Measurements from ENCODE around the gene ARMC6.
"Not testable (repeated sequence)": the region's sequence is repeated elsewhere in the genome, so short reads cannot be mapped to it uniquely, and the experiment has no call there.

ARMC6 gene

DNA sequence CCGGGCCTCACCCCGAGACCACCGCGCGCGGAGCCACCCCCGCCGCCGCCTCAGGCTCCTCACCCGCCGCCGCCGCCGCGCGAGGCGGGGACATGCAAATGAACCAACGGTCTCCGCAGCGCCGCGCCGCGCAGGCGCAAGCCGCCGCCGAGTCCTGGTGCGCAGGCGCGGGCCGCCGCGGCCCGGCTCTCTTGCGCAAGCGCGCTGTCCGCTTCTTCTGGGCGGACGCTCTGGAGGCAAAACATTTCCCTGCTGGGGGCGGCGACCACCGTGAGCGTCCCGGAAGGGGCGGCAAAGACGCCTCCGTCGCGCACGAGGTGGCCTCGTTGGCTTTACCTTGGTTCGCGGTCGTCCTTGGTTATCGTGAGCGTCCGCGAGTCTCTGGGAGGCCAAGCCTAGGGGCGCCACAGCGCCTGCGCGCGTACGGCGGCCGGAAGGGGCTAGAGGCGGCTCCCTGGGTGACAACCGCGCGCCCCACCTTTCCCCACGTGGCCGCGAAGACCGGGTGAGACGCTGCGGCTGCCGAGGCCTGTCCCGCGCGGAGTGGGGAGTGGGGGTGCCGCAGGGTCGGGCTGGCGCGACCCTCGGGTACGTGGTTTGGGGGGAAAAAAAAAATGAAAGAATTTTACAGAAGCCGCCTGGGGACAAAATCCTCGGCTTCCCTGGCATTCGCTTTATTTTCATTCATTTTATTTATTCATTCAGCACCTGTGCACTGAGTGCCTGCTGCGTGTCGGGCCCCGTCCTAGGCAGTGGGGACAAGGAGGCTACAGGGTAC lies at the start of gene ARMC6, which contains the start of gene SUGP2:
Gene ARMC6, plus strand, starts transcription at position 178 of the 778 bp plus-strand sequence. CDS start 607 bp downstream, outside the sequence.
Gene SUGP2, minus strand, starts transcription at position 92 of the 778 bp plus-strand sequence. CDS start 2,446 bp downstream, outside the sequence.
- peak; percentile 95 for DNase-seq

DNA sequence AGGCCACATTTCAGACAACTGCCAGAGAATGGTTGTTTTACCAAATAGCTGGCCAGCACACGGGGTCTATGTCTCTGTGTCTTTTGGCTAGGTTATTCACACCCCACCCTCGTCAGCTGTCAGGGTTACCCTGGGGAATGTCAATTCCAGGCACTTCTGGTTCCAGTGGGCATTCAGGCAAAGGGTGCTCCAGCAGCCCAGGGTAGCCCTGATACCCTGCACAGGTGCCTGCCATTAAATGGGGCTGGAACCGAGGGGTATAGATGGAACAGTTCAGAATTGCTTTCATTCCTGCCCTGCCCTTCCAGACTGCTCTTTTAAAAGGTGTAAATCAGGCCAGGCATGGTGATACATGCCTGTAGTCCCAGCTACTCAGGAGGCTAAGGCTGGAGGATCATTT lies 49.2 kb upstream of the ARMC6 start:
- no peak for DNase-seq

DNA sequence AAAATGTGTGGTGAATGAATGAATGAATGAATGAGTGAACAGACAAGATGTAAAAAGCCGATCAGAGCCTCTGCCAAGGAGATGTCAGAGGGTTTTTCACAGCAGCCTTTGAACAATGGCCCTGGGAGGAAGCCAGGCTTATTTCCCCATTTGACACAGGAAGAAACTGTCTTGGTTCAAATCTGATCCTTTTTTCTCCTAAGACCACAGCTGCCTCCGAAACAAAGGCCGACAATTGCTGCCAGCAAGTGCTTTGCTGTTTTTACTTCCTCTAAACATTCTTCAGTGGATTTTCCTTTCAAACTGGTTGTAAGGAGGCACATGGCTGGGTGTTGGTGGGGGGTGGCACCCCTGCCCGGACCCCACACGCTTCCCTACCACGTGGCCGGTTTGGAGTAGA lies 48.1 kb upstream of the ARMC6 start:
- no peak for DNase-seq

DNA sequence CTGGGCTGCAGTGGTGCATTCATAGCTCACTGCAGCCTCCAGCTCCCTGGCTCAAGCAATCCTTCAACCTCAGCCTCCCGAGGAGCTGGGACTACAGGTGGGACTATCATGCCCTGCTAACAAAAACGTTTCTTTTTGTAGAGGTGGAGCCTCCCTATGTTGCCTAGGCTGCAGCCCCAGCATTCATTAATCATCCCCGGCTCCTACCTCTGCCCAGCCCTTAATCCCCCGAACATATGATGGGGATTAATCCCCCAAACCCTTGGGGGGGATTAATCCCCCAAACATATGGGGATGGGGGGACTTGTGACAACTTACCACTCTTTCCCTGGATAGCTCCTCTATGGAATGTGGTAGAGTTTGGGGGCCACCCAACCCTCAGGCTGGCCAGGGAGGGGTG lies 45.9 kb upstream of the ARMC6 start:
- DNase-seq, result no peak

DNA sequence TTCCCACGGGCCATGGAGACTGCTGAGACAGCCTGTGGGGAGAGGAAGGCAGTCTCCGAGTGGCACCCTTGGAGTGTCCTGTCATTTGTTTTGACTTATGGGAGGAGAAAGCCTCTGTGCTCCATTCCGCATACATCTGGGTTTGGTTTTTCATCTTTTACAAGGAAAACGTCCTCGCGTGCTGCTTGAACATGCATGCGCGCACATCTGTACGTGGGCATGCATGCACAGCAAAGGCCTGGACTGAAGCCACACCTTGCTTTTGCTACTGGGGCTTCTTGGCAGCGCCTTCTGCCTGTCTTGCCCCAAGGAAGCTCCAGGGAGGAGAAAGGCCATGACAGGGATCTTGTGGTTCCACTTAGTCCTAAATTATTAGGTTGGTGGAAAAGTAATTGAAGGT lies 44.1 kb upstream of the ARMC6 start:
- no peak for DNase-seq

DNA sequence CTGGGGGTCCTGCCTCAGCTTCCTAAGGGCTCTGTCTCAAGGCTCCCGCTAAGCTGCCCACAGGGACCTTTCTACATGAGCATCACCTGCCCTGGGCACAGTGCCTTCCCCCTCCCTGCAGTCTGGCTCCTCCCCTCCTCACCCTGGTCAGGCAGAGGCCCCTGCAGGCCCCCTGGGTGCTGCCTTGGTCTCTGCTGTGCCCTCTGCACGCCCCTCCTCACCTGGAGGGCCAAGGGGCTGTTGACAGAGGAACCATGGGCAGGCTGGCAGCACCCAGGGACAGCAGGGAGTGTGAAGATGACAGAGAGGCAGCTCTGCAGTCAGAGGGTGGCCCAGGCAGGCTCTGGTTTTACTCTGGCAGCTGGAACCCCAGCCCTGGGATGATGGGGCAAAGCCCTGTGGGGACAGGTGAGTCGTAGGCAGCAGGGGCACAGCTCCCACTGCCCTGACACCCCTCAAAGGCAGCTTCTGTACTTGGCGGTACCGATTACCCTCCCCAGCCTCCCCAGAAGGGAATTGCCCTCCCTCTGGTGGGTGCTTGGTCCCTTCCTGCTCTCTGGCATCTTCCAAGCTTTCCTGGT lies 43.2 kb upstream of the ARMC6 start:
- no peak for DNase-seq

DNA sequence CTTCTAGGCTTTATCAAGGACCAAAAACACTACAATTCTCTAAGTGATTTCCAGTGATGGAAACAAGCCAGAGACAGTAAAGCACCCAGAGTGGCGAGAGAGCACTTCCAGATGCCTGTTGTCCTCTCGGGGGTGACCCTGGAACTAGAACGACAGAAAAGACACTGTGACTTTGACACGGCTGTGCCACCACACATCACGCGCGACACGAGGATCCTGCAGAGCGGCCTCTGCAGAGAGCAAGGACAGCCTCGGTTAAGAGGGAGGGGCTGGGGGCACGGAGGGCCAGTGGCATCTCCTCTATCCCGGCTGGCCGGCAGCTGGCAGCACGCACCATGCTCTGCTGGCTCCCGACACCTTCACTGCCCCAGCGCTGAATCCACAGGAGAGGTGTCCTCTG lies 42.4 kb upstream of the ARMC6 start:
- no peak for DNase-seq

DNA sequence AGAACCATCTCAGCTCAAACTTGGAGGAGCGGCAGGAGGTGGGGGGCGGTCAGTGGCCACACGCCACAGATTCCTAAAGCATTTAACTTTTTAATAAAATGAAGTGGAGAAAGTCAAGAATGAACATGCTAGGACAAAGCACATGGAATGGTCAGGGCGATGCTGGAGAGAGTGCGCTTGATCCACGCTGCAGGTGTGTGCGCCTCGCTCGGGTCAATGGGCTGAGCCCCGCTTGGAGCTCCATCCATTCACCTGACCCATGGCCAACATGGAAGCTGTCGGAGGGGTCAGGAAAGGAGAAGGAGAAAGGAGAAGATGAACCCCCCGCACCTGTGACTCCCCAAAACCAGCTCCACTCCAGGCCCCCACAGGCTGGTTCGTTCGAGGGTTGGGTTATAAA lies 41.9 kb upstream of the ARMC6 start:
- no peak for DNase-seq

DNA sequence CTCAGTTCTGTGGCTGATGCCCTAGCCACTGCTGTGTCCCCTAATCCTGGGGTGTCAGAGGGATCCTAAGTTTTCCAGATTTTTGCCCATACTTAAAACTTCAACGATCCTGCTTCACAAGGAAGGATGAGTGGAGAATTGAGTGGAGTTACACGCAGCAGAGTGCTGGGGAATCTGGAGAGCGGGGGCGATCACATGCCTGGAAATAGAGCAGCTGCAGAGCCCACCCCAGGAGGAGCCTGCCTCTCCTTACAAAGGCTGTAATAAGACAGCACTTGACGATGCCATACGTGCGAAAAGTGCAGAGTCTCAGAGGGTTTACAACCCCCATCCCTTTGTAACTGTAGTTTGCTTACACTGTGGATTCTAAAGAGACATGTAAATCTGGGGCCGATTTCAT lies 40.7 kb upstream of the ARMC6 start:
- no peak for DNase-seq

DNA sequence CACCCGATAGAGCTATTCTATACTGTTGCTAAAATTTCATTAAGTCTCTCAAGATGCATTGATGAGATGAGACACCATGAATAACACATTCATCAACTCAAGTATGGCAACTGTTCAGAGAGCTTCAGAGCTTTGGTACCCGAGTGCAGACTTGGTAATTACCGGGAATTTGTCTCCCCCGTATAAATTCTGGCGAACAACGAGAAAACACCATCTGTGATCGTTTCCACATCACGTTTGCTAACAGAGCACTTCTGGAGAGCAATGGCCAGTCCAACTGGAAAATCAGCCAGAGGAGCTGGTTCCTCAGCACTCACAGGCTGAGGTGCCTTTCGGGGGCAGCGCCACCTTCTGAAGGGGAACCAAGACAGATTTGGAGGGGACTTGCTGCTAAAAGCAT lies 40.3 kb upstream of the ARMC6 start:
- no peak for DNase-seq

DNA sequence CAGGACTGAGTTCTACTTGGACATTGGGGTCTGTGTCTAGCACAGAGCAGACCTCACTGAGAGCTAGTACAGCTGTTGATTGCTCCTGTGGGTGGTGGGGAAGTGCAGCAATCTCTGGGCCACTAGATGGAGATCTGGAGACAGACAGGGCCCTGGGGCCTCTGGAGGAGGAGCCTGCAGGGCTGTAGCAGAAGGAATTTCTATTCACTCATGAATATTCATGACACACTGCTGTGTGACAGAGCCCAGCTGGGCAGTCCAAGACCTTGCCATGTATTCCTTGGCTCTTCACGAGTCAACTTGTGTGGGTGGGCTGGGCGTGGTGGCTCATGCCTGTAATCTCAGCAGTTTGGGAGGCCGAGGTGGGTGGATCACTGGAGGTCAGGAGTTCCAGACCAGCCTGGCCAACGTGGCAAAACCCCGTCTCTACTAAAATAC lies 37.6 kb upstream of the ARMC6 start:
- DNase-seq, result no peak

DNA sequence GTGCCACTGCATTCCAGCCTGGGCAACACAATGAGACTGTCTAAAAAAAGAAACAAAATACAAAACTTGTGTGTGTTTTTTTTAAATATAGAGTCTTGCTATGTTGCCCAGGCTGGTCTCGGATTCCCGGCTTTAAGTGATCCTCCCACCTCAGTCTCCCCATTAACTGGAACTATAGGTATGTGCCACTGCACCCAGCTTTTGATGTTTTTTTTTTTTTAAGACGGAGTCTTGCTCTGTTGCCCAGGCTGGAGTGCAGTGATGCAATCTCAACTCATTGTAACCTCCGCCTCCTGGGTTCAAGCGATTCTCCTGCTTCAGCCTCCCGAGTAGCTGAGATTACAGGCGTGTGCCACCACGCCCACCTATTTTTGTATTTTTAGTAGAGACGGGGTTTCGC lies 37.1 kb upstream of the ARMC6 start:
- no peak for DNase-seq

DNA sequence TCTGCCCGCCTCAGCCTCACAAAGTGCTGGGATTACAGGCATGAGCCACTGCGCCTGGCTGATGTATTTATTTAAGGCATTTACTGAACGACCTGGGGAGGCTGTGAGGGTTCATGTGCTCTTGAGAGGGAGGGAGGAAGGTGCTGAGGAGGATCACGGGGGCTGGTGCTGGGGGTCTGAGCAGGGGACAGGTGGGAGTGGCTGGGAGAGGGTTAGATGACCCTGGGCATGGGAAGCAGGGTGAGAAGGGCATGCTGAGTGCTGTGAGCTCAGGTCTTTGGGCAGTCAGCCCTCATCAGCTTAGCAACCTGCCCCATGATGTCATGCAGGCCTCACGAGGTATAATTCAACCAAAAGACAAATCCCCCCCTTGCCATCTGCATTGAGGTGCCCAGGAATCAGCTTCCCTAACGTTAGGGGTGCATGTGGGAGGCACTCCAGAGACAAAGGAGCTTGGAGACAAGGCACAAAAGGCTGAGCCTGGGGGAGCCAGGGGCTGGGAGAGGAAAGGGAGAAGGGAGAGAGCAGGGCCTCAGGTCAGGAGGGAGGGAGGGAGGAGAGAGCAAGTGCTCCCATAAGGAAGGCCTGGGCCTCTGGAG lies 36.5 kb upstream of the ARMC6 start:
- no peak for DNase-seq

DNA sequence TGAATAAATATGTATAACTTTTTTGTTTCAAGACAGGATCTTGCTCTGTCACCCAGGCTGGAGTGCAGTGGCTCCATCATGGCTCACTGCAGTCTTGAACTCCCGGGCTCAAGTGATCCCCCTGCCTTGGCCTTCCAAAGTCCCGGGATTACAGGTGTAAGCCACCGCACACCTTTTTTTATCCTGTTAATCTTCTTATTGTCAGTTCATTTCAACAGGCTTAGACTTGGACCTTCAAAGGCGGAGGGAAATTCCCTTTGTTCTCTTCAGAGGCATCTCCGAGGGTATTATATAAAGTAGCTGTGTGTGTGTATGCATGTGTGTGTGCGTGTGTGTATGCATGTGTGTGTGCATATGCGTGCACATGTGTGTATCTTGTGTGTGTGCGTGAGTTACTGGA lies 35.1 kb upstream of the ARMC6 start:
- DNase-seq, result no peak

DNA sequence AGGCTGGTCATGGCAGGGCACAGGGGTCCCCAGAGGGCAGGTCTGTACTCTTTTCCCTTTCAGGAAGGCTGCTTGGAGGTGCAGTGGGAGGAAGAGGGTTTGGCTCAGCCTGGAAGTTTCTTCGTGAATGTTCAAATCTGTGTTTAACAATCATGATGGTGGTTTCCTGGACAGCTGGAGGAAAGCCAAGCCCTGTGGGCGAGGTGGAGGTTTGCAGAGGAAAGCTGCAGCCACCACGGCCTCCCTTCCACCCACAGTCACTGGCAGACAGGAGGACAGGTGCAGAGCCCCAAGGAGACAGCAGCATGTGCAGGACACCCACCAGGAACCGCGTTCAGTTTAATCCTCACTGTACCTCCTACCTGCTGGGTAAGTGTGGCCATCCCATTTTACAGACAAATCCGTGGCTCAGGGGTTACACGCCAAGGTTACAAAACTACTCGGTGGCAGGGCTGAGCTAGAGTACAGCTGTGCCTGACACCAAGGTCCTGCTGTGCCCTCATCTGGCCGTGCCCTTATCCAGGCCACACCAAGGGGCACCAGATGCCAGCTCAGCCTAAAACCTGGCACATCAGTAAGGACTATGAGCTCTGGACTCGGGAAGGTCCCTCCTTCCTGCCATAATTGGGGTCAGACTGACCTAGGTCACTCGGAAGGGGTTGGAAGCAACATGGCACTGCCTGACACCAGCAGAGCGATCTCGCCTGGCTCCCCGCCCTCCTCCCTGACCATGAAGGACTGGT lies 34.2 kb upstream of the ARMC6 start:
- no peak for DNase-seq

DNA sequence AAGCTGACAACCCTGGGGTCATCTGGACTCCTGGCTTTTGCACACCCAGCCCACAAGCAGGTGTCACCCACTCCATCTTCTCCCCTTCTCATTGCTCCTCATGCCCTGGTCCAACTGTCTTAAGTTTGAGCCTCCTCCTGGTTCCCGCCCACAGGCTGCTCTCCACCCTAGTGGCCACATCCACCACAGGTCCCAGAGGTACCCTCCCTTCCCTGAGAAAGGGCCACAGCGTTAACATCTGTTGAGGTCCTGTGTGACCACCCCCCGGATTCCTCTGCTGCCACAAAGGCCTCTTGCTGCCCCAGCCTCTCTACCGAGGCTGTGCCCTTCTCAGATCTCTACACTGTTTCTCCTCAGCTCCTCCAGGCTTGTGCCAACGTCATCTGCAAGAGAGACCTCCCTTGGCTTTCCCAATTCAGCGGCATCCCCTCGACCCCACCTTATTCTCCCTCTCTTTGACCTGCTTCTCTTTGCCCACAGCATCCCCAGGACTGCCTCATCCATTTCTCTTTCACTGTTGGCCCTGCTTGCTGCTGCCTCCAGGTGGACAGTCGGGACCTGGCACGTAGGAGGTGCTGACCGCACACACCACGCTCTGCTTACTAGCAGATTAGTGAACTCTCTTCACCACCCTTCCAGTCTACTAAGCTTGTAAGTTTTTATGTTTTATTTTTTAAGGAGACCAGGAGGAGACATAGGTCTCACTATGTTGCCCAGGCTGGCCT lies 33.3 kb upstream of the ARMC6 start:
- DNase-seq, result no peak

DNA sequence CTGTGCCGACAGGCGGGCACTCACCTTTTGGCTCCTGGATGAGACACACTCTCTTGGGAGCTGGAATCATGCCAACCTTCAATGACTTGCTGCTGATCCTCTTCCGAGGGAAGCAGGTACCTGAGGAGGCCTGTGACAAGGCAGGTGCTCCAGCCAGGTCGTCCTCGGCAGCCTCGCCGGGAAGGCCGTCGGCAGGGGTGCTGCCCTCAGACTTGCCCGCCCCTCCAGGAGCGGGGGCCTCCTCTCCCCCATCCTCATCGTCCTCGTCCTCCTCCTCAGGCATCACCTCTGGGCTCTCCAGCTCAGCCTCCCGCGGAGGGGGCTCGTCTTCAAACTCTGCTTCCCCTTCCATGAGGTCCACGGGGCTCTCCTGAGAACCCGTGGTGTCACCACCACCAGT lies 29.3 kb upstream of the ARMC6 start:
- DNase-seq, result no peak

DNA sequence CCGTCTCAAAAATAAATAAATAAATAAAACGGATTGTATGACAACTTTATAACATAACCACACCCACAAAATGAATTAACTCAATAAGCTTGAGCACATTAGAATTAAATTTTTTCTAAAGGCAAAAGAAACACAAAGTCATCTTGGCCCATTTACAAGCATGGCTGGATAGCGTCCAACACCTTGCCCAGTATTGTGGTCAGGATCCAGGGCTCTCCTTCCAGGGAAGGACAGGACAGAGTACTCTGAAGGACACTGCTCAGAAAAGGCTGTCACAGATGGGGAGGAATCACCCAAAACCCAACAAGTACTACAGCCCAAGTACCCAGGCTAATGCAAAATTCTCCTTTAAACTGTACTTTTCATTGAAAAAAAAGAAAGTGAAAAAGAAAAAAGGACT lies 27.2 kb upstream of the ARMC6 start:
- DNase-seq, result no peak

DNA sequence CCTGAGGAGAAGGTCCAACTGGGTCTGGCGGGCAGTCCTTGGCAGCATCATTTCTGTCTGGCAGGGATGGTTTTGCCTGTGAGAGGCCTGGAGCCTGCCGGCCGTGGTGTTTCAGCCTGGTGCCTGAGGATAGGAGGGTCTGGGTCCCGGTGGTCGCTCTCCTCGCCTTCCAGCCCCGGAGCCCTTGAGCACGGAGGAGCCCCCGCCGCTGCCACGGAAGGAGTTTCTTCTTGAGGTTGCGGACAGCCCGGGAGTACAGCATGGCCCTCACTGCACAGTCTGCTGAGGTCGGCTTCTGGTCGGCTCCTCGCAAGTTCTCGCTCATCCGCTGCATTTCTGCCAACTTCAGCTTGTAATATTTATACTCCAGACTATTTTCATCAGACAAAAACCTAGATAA lies 23.5 kb upstream of the ARMC6 start:
- no peak for DNase-seq

DNA sequence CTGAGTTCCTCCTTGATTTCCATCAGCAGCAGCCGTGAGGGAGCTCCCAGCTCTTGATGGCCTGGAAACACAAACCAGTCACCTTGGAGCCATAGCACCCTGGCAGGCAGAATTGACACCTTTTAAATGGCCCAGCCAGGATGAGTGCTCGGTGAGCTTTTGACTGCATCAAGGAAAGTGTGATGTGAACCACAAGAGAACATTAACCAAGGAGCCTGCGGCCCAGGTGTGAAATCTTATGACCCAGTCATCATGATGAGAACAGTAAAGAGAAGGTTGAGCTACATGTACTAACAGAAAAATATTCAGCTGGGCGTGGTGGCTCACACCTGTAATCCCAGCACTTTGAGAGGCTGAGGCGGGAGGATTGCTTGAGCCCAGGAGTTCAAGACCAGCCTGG lies 22.9 kb upstream of the ARMC6 start:
- no peak for DNase-seq

DNA sequence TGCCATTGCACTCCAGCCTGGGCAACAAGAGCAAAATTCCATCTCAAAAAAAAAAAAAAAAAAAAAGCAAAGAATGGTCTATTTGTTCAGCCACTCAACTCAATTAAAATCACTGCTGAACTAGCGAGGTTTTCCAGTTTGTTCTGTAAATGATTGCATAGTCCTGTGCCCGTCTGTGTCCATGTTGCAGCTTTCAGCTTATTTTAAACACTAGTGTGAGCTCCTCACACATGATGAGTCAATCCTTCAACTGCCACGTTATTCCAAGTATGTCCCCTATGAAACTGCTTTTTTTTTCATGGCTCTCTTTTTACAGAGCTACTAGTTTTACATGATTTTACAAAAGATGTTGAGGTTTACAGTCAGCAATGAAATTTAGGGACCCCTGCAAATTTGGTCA lies 12.3 kb upstream of the ARMC6 start:
- no peak for DNase-seq

DNA sequence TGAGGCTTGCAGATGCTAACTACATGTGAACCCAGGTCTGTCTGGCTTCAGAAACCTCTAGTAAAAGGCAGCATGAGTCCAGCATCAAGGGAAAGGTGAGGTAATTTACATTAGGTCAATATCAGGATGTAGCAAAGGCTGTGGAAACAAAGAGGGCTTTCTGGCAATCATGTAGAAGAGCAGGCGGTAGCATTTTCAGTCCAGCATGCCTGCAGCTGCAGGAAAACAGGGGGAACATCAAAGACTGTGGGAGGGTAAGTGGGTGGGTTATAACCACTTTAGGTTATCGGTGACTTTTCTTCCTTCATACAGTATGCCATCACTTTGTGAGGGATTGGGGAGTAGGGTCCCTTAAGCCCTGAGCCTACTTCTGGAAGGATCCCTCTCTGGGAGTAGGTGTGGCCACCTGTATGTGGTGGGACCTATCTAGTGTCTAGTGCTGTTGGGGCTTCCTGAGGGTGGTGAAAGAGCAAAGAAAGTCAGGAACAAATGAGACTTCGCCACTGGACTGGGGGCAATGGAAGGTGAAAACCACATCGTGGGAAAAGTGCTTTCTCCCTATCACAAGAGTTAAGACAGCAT lies 10.9 kb upstream of the ARMC6 start:
- no peak for DNase-seq

DNA sequence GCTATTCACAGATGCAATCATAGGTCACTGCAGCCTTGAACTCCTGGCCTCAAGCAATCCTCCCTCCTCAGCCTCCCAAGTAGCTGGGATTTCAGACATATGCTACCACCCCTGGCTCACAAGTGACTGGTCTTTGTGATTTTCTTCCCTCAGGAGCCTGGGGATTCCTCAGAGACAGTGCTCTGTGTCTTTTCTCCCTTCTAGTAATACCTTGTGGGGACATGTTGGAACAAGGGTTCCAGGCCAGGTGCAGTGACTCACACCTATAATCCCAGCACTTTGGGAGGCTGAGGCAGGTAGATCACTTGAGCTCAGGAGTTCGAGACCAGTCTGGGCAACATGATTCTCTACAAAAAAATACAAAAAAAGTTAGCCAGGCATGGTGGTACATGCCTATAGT lies 10.0 kb upstream of the ARMC6 start:
- not testable (repeated sequence) for DNase-seq
